Lung microvascular endothelial cell (primary cell): Measurements from ENCODE around the gene CTSS. TPM values are rescaled to one million over a fixed set of nuclear protein-coding genes. Genes with fewer than 3 reads are reported as not detected.
"Not testable (repeated sequence)": the region's sequence is repeated elsewhere in the genome, so short reads cannot be mapped to it uniquely, and the experiment has no call there.

Source experiments
- DNase-seq, 2 donors: peaks; one replicate each; pipeline versions ENCODE4 v3.0.0 to v3.0.0-alpha.2; 2010; ENCODE audit warnings: low read depth in 2 of 2
- total RNA-seq: library from RNA; depleted of rRNA; stranded (reverse); fragments of >200 nt; gene quantifications from 2 replicates; pipeline ENCODE4 v1.2.1, GENCODE V29; 2014

Gene CTSS
- total RNA-seq = 31.4 and 38.3 TPM in 2 replicates

DNA sequence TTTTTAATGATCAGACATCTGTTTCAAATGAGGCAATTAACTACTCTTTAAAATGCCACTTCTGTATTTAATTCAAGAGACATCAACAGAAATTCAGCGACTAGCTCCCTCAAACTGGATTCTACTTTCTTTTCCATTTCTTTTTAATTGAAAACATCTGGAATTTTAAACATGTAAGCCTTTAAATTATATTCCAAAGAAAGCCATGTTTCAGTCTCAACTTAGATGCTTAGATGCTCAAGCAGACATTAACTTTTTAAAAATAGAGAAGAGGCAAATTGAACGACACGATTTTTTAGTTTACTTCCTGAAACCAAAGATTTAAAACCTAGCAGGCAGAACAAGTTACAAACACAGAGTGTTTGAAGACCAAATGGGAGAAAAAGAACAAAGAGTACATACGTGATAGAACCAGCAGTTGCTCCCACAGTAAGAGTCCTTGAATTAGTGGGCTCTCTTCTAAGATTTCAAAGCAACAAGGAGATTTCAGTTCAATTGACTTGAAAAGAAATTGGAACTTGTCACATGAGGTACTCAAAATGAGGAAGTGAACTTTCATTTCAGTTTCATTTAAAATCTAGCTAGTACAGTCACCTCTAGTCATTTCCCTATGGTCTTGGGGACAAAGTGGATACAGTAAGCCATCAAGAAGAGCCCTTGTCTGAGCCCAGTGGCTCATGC, at the start of gene CTSS:
TSS of gene CTSS (minus strand) at position 483 of the 681 bp plus-strand sequence. CDS start 1,015 bp downstream, outside the sequence.
- DNase-seq = peak; percentile 44

DNA sequence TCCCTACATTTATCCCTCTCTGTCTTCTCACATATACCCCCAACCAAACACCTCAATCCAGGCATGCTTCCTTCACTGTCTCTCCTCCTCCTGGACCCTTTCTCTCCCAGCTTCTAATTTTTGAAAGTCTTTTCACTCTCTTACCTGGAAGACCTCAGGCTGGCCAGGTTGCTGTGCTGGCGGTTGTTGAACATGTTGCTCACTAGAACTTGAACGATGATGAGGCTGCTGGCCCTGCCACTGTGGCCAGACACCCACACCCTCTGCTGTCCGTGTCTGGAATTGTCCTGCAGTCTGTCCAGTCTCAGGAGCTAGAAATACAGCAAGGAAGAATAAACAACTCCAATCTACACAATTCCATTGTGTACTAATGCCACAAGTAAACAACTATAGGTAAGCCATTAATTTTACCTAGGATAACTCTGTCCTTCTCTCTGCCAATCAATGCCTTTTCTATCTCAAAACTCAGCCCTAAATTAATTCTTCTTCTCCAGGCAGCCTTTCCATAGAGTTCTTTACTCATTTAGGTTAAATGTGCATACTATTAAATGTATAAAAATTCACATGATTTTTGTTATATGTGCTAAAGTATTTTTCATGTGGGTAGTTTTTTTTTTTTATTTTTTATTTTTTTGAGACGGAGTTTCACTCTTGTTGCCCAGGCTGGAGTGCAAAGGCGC, 47.6 kb upstream of the CTSS start:
- peak; percentile 85 to 86 for DNase-seq

DNA sequence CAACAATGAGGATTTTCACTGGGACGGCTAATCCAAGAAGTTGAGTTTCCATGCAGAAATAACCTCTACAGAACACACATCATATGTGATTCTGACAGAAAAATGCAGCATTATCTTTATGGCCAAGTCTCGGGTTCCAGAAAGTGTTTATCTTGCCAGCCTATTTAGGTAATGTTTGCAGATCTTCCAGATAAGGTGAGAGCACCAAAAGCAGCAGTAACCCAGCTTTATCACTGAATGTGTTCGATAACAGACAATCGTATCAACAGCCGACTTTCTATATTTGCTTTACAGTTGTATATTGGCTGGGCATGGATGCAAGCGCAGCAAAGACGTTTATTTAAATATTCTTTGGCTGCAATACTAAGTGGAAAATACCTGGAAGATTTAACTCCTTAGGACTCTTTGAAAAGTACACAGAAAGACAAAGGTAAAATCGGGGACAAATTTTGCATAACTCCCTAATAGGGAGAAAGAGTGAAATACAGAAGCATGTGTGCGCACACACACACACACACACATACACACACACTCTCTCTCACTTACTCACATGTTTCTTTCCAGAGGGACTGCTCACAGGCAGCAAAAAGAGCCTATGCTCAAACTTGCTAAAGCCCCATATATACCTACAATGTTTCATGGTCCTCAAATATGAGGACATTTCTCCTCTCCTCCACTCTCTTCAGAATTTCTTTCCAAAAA, 45.5 kb upstream of the CTSS start:
- no peak for DNase-seq

DNA sequence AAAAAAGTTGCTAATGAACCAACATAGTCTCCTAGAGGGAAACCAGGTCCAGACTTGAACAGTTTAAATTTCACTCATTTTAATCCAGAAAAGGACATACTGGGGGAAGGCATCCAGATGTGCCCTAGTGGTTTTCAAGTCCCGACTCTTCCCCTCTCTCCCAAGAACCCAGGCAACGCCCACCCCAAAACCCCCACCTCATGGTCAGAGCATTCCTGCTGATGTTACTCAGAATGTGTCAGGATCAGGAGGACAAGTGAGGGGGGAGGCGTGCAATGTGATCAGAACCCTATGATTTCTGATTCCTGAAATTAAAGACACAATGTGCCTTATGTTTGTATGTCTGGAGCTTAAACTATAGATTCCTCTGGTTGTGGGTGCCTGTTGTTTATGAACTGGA, 44.1 kb upstream of the CTSS start:
- DNase-seq = no peak

DNA sequence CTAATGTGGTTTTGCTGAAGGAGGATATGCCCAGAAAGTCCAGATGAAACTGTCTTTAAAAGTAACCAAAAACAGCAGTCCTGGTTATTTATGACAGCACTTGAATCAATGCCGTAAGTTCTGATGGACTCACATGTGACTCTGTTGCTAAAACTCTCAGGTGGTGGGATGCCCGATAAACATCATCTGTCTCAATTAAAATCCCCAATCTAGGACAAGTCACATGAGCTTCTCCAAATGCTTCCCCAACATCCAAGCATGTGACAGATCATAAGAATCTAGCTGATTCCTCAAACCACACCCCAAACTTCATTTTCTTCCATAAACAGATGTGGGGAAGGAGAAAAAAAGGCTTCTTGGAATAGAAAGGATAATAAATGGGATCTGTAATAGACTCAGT, 43.3 kb upstream of the CTSS start:
- DNase-seq = no peak

DNA sequence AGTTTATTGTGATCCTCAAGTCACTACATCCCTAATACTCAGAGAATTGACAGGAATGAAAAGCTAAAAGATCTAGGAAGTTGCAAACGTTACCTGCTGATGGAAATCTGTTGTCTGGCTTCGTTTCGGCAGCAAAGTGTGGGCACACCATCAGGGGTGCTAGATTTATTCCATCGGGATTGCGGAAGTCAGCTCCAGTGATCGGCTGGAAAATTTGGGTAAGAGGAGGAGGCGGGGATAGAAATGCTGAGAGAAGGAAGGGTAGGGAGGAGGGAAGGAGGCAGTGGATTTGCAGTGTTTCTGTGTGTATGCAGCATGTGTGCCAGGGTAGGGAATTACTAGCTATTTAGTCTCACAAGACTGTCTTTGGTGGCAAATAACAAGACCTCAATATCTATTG, 42.5 kb upstream of the CTSS start, which contains the start of gene CTSK:
TSS of gene CTSK (minus strand) at position 140 of the 400 bp plus-strand sequence. CDS start 1,455 bp downstream, outside the sequence.
- DNase-seq = peak in 1 of 2 donors; percentile 9

DNA sequence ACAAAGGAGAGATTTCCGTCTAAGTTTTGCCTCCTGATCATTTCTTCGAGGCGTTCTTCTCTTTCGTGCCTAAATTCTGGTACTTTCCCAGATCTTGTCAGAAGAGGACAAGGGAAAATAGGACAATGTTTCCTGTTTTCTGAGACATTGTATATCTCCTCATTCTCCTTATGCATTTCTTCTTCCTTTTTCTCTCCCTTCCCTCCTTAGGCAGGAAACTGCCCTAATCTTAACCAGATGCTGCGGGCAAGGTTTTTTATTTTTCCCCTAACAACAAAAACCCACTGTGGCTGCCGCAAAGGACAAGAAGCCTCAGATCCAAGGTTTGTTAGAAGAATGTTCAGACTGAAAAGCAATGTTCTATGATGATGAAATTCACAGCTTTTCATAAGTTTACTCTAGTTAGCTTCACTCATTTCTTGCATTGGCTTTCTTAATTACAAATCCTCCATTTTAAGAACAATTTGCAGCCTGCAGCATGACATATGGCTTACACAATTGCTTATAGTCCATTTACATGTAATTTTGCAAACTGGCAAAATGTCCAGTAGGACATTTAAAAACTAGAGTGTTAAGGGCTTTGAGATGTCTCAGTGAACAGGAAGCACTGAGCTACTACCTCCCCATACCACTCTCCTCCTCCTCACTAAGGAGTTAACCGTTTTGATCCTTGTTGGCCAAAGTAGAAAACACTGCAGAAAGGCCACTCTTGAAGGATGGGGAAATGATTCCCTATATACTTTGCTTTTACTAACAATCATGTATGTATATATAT, 41.9 kb upstream of the CTSS start:
- peak in 1 of 2 donors; percentile 29 for DNase-seq

DNA sequence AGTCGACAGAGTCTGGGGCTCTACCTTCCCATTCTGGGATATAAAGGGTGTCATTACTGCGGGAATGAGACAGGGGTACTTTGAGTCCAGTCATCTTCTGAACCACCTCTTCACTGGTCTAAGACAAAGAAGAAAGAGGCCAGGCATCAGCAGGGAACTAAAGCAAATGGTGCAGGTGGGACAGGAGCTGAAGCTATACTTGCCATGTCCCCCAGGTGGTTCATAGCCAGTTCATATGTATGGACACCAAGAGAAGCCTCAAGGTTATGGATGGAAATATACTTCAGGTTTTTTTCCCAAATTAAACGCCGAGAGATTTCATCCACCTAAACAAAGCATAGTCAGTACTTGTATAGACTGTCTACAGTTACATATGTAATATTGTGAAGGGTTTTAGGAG, 40.3 kb upstream of the CTSS start:
- DNase-seq = no peak

DNA sequence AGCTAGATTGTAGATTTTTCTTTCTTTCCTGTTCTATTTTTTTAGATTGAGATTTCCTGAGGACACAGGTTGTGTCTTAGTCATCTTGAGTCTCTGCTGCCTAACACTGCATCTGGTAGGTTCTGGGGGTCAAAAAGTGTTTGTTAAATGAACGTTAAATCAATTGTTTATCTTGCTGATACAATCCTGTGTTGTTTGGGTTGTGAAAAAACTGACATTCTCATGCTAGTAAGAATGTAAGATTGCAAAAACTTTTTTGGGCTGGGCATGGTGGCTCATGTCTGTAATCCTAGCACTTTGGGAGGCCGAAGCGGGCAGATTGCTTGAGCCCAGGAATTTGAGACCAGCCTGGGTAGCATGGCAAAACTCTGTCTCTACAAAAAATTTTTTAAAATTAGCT, 39.1 kb upstream of the CTSS start:
- DNase-seq = peak in 1 of 2 donors; percentile 61

DNA sequence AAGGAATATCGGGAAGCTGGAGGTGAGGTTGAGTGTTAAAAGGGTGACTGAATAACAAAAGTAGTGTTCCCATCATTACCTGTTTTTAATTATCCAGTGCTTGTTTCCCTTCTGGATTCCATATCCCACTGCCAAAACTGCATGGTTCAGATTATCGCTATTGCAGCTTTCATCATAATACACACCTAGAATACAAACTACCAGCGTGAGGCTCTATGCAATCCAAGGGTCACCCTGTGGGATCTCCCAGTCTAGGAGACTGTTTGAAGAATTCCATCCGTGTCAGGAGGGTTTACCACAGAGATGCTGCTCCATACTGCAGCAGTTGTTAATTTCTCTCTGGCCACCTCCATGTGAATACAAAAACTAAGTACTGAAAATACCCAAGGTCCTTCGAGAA, 33.5 kb upstream of the CTSS start:
- no peak for DNase-seq

DNA sequence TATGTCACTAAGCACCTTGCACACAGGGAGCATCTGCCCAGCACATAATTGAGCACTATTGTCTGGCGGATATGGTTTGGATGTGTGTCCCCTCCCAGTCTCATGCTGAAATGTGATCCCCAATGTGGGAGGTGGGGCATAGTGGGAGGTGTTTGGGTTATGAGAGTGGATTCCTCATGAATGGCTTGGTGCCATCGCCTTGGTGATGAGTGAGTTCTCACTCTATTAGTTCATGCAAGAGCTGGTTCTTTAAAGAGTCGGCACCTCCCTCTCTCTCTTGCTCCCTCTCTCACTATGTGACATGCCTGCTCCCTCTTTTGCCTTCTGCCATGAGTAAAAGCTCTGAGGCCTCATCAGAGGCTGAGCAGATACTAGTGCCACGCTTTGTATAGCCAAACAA, 32.9 kb upstream of the CTSS start:
- no peak for DNase-seq

DNA sequence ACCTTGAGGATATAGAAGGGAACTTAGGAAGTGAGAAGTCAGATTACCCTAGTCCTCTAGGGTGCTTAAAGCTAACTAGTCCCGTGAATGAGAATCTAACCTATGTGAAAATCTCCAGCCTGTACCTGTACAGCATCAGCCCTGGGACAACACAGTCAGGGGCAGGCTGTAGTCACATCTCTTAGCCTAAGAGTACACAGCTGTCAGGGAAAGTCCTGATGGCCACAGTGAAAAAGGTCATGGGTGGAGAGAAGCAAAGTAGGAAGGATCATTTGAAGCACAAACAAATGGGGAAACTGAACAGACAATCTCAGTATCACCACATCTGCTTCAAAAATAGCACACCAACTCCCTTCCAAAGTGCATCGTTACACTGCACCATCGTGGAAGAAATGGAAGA, 30.8 kb upstream of the CTSS start:
- DNase-seq = no peak

DNA sequence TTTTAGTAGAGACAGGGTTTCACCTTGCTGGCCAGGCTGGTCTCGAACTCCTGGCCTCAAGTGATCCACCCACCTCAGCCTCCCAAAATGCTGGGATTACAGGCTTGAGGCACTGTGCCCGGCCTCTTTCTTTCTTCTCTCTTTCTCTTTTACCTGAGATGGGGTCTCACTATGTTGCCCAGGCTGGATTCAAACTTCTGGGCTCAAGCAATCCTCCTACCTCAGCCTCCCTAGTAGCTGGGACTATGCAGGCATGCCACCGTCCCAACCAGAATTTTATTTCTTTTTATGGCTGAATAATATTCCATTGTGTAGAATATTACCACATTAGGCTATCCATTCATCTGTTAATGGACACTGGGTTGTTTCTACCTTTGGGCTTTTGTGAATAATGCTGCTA, 28.2 kb upstream of the CTSS start:
- not testable (repeated sequence) for DNase-seq

DNA sequence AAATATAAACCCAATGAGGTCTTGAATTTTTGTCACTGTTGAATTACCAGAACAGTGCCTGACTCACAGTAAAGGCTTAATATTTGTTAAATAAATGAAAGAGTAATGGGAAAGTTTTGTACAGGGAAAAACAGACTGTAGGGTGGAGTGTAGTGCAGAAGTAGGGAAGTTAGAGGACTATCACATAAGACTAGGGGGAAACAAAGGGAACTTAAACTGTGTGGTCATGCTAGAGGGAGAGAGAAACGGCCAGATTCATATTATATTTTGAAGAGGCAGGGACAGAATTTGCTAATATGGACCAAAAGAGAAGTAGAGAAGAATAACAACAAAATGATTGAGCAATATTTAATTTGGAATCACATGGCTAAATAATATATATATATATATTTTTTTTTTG, 27.6 kb upstream of the CTSS start:
- DNase-seq = no peak

DNA sequence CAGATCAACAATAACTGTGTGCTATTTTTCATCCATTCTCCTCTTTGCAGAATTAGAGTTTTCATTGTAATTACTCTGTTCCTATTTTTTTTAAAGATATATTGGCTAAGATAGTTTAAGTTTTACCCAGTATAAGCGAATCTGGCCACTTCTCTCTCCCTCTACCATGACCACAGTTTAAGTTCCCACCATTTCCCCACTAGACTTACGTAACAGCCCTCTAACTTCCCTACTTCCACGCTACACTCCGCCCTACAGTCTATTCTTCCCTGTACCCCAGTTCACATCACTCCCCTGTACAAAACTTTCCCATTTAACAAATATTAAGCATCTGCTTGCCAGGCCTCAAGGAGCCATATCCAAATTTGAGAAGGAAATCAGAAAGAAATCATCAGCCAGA, 26.0 kb upstream of the CTSS start:
- no peak for DNase-seq

DNA sequence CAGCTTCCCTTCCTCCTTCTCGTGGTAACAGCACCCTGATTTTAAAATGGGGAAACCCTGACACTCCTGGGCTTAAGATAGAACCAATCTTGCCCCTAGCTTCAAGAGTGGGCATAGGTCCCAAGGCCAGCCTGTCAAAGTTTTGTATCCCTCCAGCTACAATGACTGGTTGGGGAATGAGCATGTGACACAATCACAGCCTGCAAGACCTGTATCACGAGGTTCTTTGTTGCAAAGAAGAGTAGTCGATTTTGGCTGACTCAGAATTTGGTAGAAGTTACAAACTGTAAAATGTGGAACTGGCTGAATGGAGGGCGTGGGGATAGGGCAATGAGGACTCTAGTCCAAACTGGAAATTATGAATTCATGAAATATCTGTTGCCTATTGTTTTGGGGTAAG, 23.8 kb upstream of the CTSS start:
- no peak for DNase-seq

DNA sequence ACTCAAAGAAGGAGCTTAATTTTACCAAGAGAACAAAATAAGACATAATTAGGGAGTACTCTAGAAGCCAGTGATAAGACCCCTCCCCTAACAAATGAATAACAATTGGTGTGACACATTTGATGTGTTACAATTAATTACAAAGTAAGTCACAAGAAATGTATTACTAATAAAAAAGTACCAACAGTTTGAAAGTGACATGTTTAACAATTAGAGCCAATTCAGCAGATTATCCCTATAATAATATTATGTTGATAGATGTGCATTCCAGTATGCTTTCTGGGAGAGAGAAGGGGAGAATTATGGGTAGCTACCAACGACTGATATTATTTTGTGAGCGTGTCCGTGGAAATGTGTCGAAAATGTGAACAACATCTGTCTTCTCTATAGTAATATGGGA, 23.4 kb upstream of the CTSS start:
- no peak for DNase-seq

DNA sequence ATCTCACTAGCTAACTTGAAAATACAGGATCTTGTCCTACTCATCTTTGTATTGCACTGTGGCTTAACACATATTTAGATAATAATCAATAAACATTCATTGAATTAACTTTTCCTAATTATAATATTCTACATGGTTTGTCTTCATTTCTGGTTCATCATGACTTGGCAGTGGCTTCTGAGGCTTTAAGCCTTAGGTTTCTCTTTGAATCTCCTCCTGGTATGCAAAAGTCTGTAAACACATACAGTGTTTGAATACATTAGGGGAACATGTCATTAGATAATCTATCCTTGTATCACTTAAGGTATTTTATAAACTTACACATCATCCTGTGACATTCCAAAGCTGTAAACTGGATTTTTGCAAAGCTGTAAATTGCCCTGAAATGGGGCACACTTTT, 21.9 kb upstream of the CTSS start:
- no peak for DNase-seq

DNA sequence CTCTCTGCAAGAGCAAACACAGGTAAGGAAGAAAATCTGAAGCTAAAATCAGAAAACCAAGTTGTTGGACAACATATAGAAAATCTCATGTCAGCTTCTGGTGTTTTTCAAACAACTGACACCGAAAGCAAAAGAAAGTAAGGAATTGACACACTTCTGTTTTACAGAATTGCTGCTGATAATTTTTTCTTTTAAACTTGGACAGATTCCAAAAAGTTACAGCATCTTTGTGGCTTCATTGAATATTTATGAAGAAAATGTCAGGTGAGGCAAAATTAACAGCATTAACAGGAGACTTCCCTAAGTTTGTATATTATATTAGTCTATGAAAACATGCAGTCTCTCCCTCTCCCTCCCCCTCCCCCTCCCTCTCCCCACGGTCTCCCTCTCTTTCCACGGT, 14.9 kb upstream of the CTSS start:
- no peak for DNase-seq

DNA sequence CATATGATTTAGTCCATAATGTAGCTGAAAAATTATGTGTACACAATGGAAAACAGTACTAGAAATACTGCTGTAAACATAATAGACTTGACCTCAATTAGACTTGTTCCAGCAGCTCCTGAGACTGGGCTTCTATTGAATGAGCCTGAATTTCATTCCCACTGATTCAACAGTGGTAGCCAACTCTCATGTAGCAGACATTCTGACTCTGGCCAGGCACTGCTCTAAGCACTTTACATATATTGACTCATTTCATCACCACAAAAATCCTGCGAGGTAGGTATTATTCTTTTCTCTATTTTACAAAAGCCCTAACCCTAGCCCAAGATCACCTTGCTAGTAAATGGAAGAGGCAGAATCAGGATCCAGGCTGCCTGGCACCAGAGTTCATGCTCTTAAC, 12.8 kb upstream of the CTSS start:
- no peak for DNase-seq

DNA sequence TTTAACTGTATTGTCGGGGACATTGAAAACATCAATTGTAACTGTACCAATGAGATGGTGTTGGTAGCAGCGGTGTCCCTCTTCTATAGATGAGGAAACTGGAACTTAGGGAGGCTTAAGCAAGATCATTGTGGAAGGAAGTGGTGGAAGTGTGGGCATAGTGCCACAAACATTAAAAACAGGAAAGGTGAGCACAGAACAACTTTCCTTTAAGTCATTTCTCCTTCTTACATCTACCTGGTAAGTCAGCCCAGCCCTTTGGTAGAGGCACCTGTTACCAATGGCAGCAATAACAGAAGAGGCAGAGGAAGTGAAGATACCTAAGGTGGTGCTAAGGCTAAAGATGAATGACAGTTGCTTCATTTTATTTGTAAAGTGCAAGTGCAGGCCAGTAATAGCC, 12.0 kb upstream of the CTSS start:
- no peak for DNase-seq
